ENCODE data around the gene GRM8.

The GRM8 gene

GRCh38 chr7:126426652-126427051 is 826.1 kb downstream of the GRM8 start:
- DNase-seq (ENCODE audit: low spot score), result no peak

GRCh38 chr7:126424985-126425384 is 827.8 kb downstream of the GRM8 start:
- DNase-seq (ENCODE audit: low spot score), result no peak

- no peak for DNase-seq (ENCODE audit: low spot score)
Observed at GRCh38 chr7:126419047-126419446, 833.7 kb downstream of the GRM8 start.

GRCh38 chr7:126411821-126412383 is 840.8 kb downstream of the GRM8 start:
- DNase-seq (ENCODE audit: low spot score), result no peak

GRCh38 chr7:126411032-126411820 is 841.5 kb downstream of the GRM8 start:
- no peak for DNase-seq (ENCODE audit: low spot score)

GRCh38 chr7:126403040-126403439 is 849.7 kb downstream of the GRM8 start:
- no peak for DNase-seq (ENCODE audit: low spot score)

GRCh38 chr7:126401918-126402317 is 850.8 kb downstream of the GRM8 start:
- DNase-seq (ENCODE audit: low spot score), result no peak

- DNase-seq (ENCODE audit: low spot score), result no peak
Observed at GRCh38 chr7:126398851-126399529, 853.8 kb downstream of the GRM8 start.

- DNase-seq (ENCODE audit: low spot score), result no peak
Observed at GRCh38 chr7:126398285-126398684, 854.5 kb downstream of the GRM8 start.

GRCh38 chr7:126394406-126394805 is 858.3 kb downstream of the GRM8 start:
- DNase-seq (ENCODE audit: low spot score), result no peak

Data from HuH-7.5 (cell line).